ENCODE data around the gene FOXC2. TPM values are rescaled to one million over a fixed set of nuclear protein-coding genes. Genes with fewer than 3 reads are reported as not detected.

FOXC2 gene
- total and polyA plus RNA-seq, 2 donors (not counting 1 experiment from before 2014, with no cell fraction given): 0.50 to 1.1 TPM

DNA sequence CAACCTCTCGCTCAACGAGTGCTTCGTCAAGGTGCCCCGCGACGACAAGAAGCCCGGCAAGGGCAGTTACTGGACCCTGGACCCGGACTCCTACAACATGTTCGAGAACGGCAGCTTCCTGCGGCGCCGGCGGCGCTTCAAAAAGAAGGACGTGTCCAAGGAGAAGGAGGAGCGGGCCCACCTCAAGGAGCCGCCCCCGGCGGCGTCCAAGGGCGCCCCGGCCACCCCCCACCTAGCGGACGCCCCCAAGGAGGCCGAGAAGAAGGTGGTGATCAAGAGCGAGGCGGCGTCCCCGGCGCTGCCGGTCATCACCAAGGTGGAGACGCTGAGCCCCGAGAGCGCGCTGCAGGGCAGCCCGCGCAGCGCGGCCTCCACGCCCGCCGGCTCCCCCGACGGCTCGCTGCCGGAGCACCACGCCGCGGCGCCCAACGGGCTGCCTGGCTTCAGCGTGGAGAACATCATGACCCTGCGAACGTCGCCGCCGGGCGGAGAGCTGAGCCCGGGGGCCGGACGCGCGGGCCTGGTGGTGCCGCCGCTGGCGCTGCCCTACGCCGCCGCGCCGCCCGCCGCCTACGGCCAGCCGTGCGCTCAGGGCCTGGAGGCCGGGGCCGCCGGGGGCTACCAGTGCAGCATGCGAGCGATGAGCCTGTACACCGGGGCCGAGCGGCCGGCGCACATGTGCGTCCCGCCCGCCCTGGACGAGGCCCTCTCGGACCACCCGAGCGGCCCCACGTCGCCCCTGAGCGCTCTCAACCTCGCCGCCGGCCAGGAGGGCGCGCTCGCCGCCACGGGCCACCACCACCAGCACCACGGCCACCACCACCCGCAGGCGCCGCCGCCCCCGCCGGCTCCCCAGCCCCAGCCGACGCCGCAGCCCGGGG is 1.3 kb downstream of the FOXC2 start:
- peak overlapping the region; percentile 67 for H3K27ac ChIP-seq (ENCODE audit: insufficient read depth, low read length)
- no peaks in the 10 kb centered on the region for H4K20me1 ChIP-seq (ENCODE audit: control insufficient read depth, extremely low read depth, insufficient read depth, low read length)
- TF ChIP-seq, protein P1, sequence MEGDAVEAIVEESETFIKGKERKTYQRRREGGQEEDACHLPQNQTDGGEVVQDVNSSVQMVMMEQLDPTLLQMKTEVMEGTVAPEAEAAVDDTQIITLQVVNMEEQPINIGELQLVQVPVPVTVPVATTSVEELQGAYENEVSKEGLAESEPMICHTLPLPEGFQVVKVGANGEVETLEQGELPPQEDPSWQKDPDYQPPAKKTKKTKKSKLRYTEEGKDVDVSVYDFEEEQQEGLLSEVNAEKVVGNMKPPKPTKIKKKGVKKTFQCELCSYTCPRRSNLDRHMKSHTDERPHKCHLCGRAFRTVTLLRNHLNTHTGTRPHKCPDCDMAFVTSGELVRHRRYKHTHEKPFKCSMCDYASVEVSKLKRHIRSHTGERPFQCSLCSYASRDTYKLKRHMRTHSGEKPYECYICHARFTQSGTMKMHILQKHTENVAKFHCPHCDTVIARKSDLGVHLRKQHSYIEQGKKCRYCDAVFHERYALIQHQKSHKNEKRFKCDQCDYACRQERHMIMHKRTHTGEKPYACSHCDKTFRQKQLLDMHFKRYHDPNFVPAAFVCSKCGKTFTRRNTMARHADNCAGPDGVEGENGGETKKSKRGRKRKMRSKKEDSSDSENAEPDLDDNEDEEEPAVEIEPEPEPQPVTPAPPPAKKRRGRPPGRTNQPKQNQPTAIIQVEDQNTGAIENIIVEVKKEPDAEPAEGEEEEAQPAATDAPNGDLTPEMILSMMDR (conservative IDR thresholded peaks at IDR 0.05 in 1 of 2, IDR thresholded peaks at IDR 0.05 in 1 of 2; ENCODE audit: low read depth in 1 of 2, low read length in 2 of 2): no peak
- TF ChIP-seq EZH2 (IDR thresholded peaks at IDR 0.05; ENCODE audit: low read length, missing control alignments): no peak
- peaks cover 6% of the 10 kb centered on the region for H3K36me3 ChIP-seq (ENCODE audit: control insufficient read depth, insufficient read depth, low read length)
- H3K79me2 ChIP-seq (ENCODE audit: control insufficient read depth, insufficient read depth, low read length): peaks cover 58% of the 10 kb centered on the region
- H2AFZ ChIP-seq (ENCODE audit: low read length): peak overlapping the region; percentile 63
- peak; percentile 52 to 71 for DNase-seq (ENCODE audit: low read depth in 2 of 2)
- H3K4me2 ChIP-seq (ENCODE audit: extremely low read depth, insufficient read depth, low read length): peak overlapping the region; percentile 84
- H3K4me1 ChIP-seq (ENCODE audit: control insufficient read depth, extremely low read depth, insufficient read depth, low read length): peaks cover 7% of the 10 kb centered on the region
- no peaks in the 10 kb centered on the region for H3K9me3 ChIP-seq (ENCODE audit: control insufficient read depth, insufficient read depth, low read depth, low read length)
- peak overlapping the region; percentile 63 for H3K9ac ChIP-seq (ENCODE audit: insufficient read depth, low read length)
- H3K27me3 ChIP-seq (ENCODE audit: control insufficient read depth, insufficient read depth, low read length): no peaks in the 10 kb centered on the region
- H3K4me3 ChIP-seq (replicated peaks in 1 of 4; ENCODE audit: control extremely low read depth in 1 of 4, insufficient read depth in 1 of 4, low read depth in 3 of 4, low read length in 4 of 4): peak overlapping the region; percentile 74 to 92 (median 84)

DNA sequence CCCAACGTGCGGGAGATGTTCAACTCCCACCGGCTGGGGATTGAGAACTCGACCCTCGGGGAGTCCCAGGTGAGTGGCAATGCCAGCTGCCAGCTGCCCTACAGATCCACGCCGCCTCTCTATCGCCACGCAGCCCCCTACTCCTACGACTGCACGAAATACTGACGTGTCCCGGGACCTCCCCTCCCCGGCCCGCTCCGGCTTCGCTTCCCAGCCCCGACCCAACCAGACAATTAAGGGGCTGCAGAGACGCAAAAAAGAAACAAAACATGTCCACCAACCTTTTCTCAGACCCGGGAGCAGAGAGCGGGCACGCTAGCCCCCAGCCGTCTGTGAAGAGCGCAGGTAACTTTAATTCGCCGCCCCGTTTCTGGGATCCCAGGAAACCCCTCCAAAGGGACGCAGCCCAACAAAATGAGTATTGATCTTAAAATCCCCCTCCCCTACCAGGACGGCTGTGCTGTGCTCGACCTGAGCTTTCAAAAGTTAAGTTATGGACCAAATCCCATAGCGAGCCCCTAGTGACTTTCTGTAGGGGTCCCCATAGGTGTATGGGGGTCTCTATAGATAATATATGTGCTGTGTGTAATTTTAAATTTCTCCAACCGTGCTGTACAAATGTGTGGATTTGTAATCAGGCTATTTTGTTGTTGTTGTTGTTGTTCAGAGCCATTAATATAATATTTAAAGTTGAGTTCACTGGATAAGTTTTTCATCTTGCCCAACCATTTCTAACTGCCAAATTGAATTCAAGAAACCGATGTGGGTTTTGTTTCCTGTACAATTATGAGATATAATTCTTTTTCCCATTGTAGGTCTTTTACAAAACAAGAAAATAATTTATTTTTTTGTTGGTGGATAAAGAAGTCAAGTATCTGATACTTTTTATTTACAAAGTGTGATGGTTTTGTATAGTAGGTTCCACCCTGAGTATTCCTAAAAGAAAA is 2.3 kb downstream of the FOXC2 start:
- peaks cover 7% of the 10 kb centered on the region for H3K4me1 ChIP-seq (ENCODE audit: control insufficient read depth, extremely low read depth, insufficient read depth, low read length)
- peak overlapping the region; percentile 68 for H2AFZ ChIP-seq (ENCODE audit: low read length)
- no peaks in the 10 kb centered on the region for H3K27me3 ChIP-seq (ENCODE audit: control insufficient read depth, insufficient read depth, low read length)
- H3K9me3 ChIP-seq (ENCODE audit: control insufficient read depth, insufficient read depth, low read depth, low read length): no peaks in the 10 kb centered on the region
- peak overlapping the region; percentile 85 for H3K4me2 ChIP-seq (ENCODE audit: extremely low read depth, insufficient read depth, low read length)
- H4K20me1 ChIP-seq (ENCODE audit: control insufficient read depth, extremely low read depth, insufficient read depth, low read length): no peaks in the 10 kb centered on the region
- DNase-seq (ENCODE audit: low read depth in 2 of 2): no peak
- H3K79me2 ChIP-seq (ENCODE audit: control insufficient read depth, insufficient read depth, low read length): peaks cover 61% of the 10 kb centered on the region
- no peak for TF ChIP-seq EZH2 (IDR thresholded peaks at IDR 0.05; ENCODE audit: low read length, missing control alignments)
- TF ChIP-seq, protein P1 (conservative IDR thresholded peaks at IDR 0.05 in 1 of 2, IDR thresholded peaks at IDR 0.05 in 1 of 2; ENCODE audit: low read depth in 1 of 2, low read length in 2 of 2): no peak
- peak overlapping the region; percentile 74 to 92 (median 92) for H3K4me3 ChIP-seq (replicated peaks in 1 of 4; ENCODE audit: control extremely low read depth in 1 of 4, insufficient read depth in 1 of 4, low read depth in 3 of 4, low read length in 4 of 4)
- peak overlapping the region; percentile 77 for H3K27ac ChIP-seq (ENCODE audit: insufficient read depth, low read length)
- peak overlapping the region; percentile 63 for H3K9ac ChIP-seq (ENCODE audit: insufficient read depth, low read length)
- peaks cover 6% of the 10 kb centered on the region for H3K36me3 ChIP-seq (ENCODE audit: control insufficient read depth, insufficient read depth, low read length)
